B cell (primary cell): ENCODE measurements around the gene PPP1CB. TPM values are rescaled to one million over a fixed set of nuclear protein-coding genes. Genes with fewer than 3 reads are reported as not detected.

Experiments
- ATAC-seq: fragments of 200-7000 bp; cut with Tn5 transposase; one replicate; pipeline ENCODE4 v1.10.0; 2021; ENCODE audit warnings: low read depth, mild to moderate bottlenecking, moderate number of reproducible peaks, moderate library complexity
- CTCF ChIA-PET: fragments of 350-600 bp; sonication (Branson Sonifier 250); formaldehyde crosslinking; loops from one replicate; lab custom pipeline; 2021; ENCODE audit warnings: antibody characterized with exemption, inconsistent platforms; lab: Charles Lee
- POLR2A ChIA-PET: fragments of 350-600 bp; sonication (Branson Sonifier 250); formaldehyde crosslinking; loops from one replicate; lab custom pipeline; 2021; ENCODE audit warnings: antibody characterized with exemption; lab: Charles Lee
- DNase-seq: peaks from one replicate; pipeline ENCODE4 v3.0.0; 2013
- H2AFZ ChIP-seq: 2 replicates; pipeline ENCODE4 v1.6.1; 2012; ENCODE audit warnings: mild to moderate bottlenecking, low read depth, low read length; ENCODE audit not compliant: insufficient read depth, poor library complexity, severe bottlenecking
- H3K27ac ChIP-seq, 2 donors: 1 replicate in 1 of 2; 2 replicates in 1 of 2; pipeline ENCODE4 v1.5.1; 2012 to 2013; ENCODE audit warnings: low read length in 2 of 2, mild to moderate bottlenecking in 2 of 2, moderate library complexity in 1 of 2
- H3K27me3 ChIP-seq, 4 experiments: fragments of 200-600 bp in 1 of 4; sonication (generic) in 1 of 4; replicated peaks in 1 of 4; 1 replicate in 2 of 4; 2 replicates in 2 of 4; pipeline versions ENCODE4 v1.6.1 to v1.7.0; 2013 to 2016; ENCODE audit warnings: low read length in 3 of 4, mild to moderate bottlenecking in 2 of 4, mixed read lengths in 1 of 4, moderate library complexity in 1 of 4; ENCODE audit not compliant: insufficient read depth in 4 of 4, control insufficient read depth in 3 of 4; ENCODE audit errors: control extremely low read depth in 1 of 4
- H3K36me3 ChIP-seq, 2 experiments: replicated peaks in 1 of 2; 1 replicate in 1 of 2; 2 replicates in 1 of 2; pipeline versions ENCODE4 v1.6.1 to v1.7.1; 2013; ENCODE audit warnings: low read length in 1 of 2; ENCODE audit not compliant: insufficient read depth in 2 of 2, control insufficient read depth in 1 of 2; ENCODE audit errors: control extremely low read depth in 1 of 2, extremely low read depth in 1 of 2
- H3K4me1 ChIP-seq, 2 donors: fragments of 200-600 bp in 1 of 2; sonication (generic) in 1 of 2; 1 replicate in 1 of 2; 2 replicates in 1 of 2; pipeline versions ENCODE4 v1.5.1 to v1.6.1; 2013 to 2017; ENCODE audit warnings: low read length in 2 of 2; ENCODE audit not compliant: control insufficient read depth in 2 of 2, insufficient read depth in 2 of 2
- H3K4me2 ChIP-seq: replicated peaks from 2 replicates; pipeline ENCODE3; 2012; ENCODE audit warnings: mild to moderate bottlenecking, low read depth, low read length; ENCODE audit not compliant: poor library complexity, severe bottlenecking
- H3K4me3 ChIP-seq, 5 experiments: fragments of 200-600 bp in 1 of 5; sonication (generic) in 1 of 5; 1 replicate in 3 of 5; 2 replicates in 2 of 5; pipeline versions ENCODE4 v1.5.1 to v1.7.0; 2011 to 2016; ENCODE audit warnings: low read length in 4 of 5, mild to moderate bottlenecking in 4 of 5, low read depth in 2 of 5, control low read depth in 1 of 5, moderate library complexity in 1 of 5; ENCODE audit not compliant: insufficient read depth in 1 of 5; ENCODE audit errors: control extremely low read depth in 1 of 5, extremely low read depth in 1 of 5
- H3K79me2 ChIP-seq: fragments of 200-600 bp; sonication (generic); one replicate; pipeline ENCODE4 v1.6.0; 2016; ENCODE audit warnings: low read length; ENCODE audit not compliant: control insufficient read depth, insufficient read depth
- H3K9ac ChIP-seq: fragments of 200-600 bp; sonication (generic); 2 replicates; pipeline ENCODE4 v1.6.1; 2017; ENCODE audit warnings: mild to moderate bottlenecking, low read length, moderate library complexity
- H3K9me3 ChIP-seq, 3 donors: one replicate each; pipeline versions ENCODE4 v1.6.1 to v1.7.1; 2013; ENCODE audit warnings: low read length in 2 of 3; ENCODE audit not compliant: control insufficient read depth in 2 of 3, insufficient read depth in 1 of 3; ENCODE audit errors: control extremely low read depth in 1 of 3
- H4K20me1 ChIP-seq: 2 replicates; pipeline ENCODE4 v1.6.0; 2012; ENCODE audit warnings: mild to moderate bottlenecking, low read length; ENCODE audit not compliant: insufficient read depth, control insufficient read depth, poor library complexity, severe bottlenecking
- H3K27ac Mint-ChIP-seq: one replicate; pipeline ENCODE4 v1.8.0; 2021; ENCODE audit warnings: mixed read lengths
- H3K27me3 Mint-ChIP-seq: one replicate; pipeline ENCODE4 v1.8.0; 2021; ENCODE audit warnings: mixed read lengths
- H3K4me1 Mint-ChIP-seq: one replicate; pipeline ENCODE4 v1.8.0; 2021; ENCODE audit warnings: mixed read lengths
- H3K4me3 Mint-ChIP-seq: one replicate; pipeline ENCODE4 v1.8.0; 2021; ENCODE audit warnings: mixed read lengths
- H3K9me3 Mint-ChIP-seq: one replicate; pipeline ENCODE4 v1.8.0; 2022; ENCODE audit warnings: mixed read lengths; ENCODE audit not compliant: insufficient read depth
- EZH2 ChIP-seq: IDR thresholded peaks from 2 replicates; pipeline ENCODE4 v1.6.1; 2012; ENCODE audit warnings: borderline replicate concordance, low read depth, mild to moderate bottlenecking, moderate library complexity, low read length; ENCODE audit not compliant: insufficient read depth, poor library complexity, severe bottlenecking
- WGBS: methylation state at CpG from one replicate; pipeline ENCODE4 v1.1.5; 2013; ENCODE audit warnings: missing lambda C conversion rate; ENCODE audit not compliant: insufficient coverage; 5-methylcytosine and 5-hydroxymethylcytosine counted together
- intact Hi-C: fragments of 100-400 bp; cut with micrococcal nuclease; formaldehyde crosslinking; loops from one replicate; pipeline ENCODE4 v1.10.0; 2022
- polyA plus RNA-seq: library from polyadenylated mRNA; depleted of rRNA; stranded (reverse); fragments of >200 nt; gene quantifications from 2 replicates; pipeline ENCODE4 v1.2.3, GENCODE V29; 2012
- total RNA-seq, 2 donors: library from RNA; stranded (reverse); fragments of 120-200 nt in 1 of 2; gene quantifications; 1 replicate in 1 of 2; 2 replicates in 1 of 2; pipeline versions ENCODE4 v1.2.3 to v1.2.4, GENCODE V29; 2013 to 2022
- TF ChIP-seq, protein P1 (sequence below): fragments of 200-600 bp; IDR thresholded peaks from one replicate; pipeline ENCODE4 v1.8.0; 2022; ENCODE audit warnings: antibody characterized with exemption, mild to moderate bottlenecking

Gene PPP1CB
- total and polyA plus RNA-seq, 2 donors (not counting 1 experiment from before 2014, with no cell fraction given) = 26.9 to 152 TPM

DNA sequence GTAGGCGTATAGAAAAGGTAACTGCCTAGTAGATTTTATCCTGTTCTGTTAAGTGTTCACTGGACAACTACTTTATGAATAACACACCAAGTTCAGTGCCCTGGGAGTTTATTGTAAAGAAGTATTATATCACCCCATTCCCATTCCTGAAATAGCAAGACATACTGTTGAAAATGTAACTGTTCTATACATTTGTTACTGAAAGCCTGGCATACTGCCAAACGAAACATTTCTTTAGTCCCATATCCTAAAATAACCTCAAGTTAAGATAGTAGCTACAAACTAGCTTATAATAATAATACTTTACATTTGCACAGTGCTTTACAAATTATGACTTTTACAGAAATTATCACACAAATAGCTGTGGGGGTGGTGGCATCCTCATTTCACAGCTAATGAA lies 84.2 kb downstream of the PPP1CB start:
- ChIA-PET POLR2A (no interaction called here), CTCF (interaction anchor here (1.3 kb wide), 1 partner anchor 15 kb away, joined by 7 read pairs; no protein-coding TSS in a partner anchor)
- no peak for ATAC-seq

DNA sequence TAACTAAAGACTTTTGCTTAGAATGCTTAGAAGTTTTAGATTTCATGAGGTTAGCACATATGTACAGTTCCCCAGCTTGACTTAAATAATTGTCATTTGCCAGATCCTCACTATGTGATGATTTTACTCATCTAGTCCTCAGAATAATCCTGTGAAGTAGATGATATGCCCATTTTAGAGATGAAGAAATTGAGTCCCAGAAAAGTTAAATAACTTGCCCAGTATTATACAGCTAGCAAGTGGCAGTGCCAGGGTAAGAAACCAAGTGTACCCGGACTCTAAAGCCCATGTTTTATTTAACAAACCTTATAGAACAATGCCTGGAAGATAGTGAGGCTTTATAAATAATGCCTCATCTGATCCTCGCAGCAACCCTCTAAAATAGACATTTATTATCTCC lies 87.3 kb downstream of the PPP1CB start:
- Histone ChIP-seq H3K27ac (no peak overlapping the region), H2AFZ (no peak overlapping the region), H3K9ac (no peak overlapping the region), H4K20me1 (no peaks in the 10 kb centered on the region), H3K79me2 (no peaks in the 10 kb centered on the region), H3K4me1 (no peaks in the 10 kb centered on the region), H3K4me3 (no peak overlapping the region), H3K4me2 (no peak overlapping the region), H3K9me3 (peaks cover 0 to 1% (median 0%) of the 10 kb centered on the region in 3 donors), H3K27me3 (no peaks in the 10 kb centered on the region), H3K36me3 (no peaks in the 10 kb centered on the region)
- CTCF ChIA-PET = no interaction called here
- DNase-seq (no peak), ATAC-seq (no peak)
- TF ChIP-seq, protein P1, sequence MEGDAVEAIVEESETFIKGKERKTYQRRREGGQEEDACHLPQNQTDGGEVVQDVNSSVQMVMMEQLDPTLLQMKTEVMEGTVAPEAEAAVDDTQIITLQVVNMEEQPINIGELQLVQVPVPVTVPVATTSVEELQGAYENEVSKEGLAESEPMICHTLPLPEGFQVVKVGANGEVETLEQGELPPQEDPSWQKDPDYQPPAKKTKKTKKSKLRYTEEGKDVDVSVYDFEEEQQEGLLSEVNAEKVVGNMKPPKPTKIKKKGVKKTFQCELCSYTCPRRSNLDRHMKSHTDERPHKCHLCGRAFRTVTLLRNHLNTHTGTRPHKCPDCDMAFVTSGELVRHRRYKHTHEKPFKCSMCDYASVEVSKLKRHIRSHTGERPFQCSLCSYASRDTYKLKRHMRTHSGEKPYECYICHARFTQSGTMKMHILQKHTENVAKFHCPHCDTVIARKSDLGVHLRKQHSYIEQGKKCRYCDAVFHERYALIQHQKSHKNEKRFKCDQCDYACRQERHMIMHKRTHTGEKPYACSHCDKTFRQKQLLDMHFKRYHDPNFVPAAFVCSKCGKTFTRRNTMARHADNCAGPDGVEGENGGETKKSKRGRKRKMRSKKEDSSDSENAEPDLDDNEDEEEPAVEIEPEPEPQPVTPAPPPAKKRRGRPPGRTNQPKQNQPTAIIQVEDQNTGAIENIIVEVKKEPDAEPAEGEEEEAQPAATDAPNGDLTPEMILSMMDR = no peak
- no peak for TF ChIP-seq EZH2
- intact Hi-C loops = no loop called here
- POLR2A ChIA-PET = no interaction called here
- 83% methylated on average over 1 of the region's 2 CpGs for WGBS
- Mint-ChIP-seq H3K4me1 (no peaks in the 10 kb centered on the region), H3K9me3 (no peaks in the 10 kb centered on the region), H3K4me3 (no peak overlapping the region), H3K27ac (no peak overlapping the region), H3K27me3 (no peaks in the 10 kb centered on the region)

More for the DNA sequence above, 84.2 kb downstream of the PPP1CB start:
- TF ChIP-seq, protein P1 = no peak
- TF ChIP-seq EZH2 = no peak
- Mint-ChIP-seq H3K9me3 (no peaks in the 10 kb centered on the region), H3K27me3 (no peaks in the 10 kb centered on the region), H3K4me1 (no peaks in the 10 kb centered on the region), H3K27ac (no peak overlapping the region), H3K4me3 (no peak overlapping the region)
- no peak for DNase-seq
- H3K27me3 ChIP-seq = no peaks in the 10 kb centered on the region
- no peaks in the 10 kb centered on the region for H3K79me2 ChIP-seq
- H3K27ac ChIP-seq = no peak overlapping the region
- no CpG with 5 or more reads among the region's 2 CpGs for whole genome bisulfite sequencing
- H3K4me3 ChIP-seq = no peak overlapping the region
- H3K4me2 ChIP-seq = no peak overlapping the region
- H2AFZ ChIP-seq = no peak overlapping the region
- H3K4me1 ChIP-seq = no peaks in the 10 kb centered on the region
- intact Hi-C loops = no loop called here
- H4K20me1 ChIP-seq = no peaks in the 10 kb centered on the region
- no peak overlapping the region for H3K9ac ChIP-seq
- H3K9me3 ChIP-seq = peaks cover 0 to 1% (median 0%) of the 10 kb centered on the region in 3 donors
- no peaks in the 10 kb centered on the region for H3K36me3 ChIP-seq
